NCI-H2196 (cell line): ENCODE results near the gene GNG12.

Source experiments
- DNase-seq: peaks from one replicate; lab custom pipeline; 2025; ENCODE audit not compliant: unreplicated experiment; lab: John Stamatoyannopoulos, UW

GNG12 gene

GRCh38 chr1:67713057-67713846 is 120.0 kb downstream of the GNG12 start:
- DNase-seq: peak; percentile 66

GRCh38 chr1:67711855-67712212 is 121.4 kb downstream of the GNG12 start:
- no peak for DNase-seq

- DNase-seq: no peak
Observed at GRCh38 chr1:67711158-67711854, 122.0 kb downstream of the GNG12 start.

- no peak for DNase-seq
Observed at GRCh38 chr1:67710417-67710816, 122.8 kb downstream of the GNG12 start.

- no peak for DNase-seq
Observed at GRCh38 chr1:67708606-67709005, 124.7 kb downstream of the GNG12 start.

GRCh38 chr1:67705735-67706453 is 127.4 kb downstream of the GNG12 start:
- DNase-seq: no peak

- no peak for DNase-seq
Observed at GRCh38 chr1:67704351-67704750, 128.9 kb downstream of the GNG12 start.

- DNase-seq: no peak
Observed at GRCh38 chr1:67701876-67702275, 131.4 kb downstream of the GNG12 start.

GRCh38 chr1:67700692-67701410 is 132.4 kb downstream of the GNG12 start:
- peak; percentile 42 for DNase-seq

- peak; percentile 10 for DNase-seq
Observed at GRCh38 chr1:67700220-67700619, 133.0 kb downstream of the GNG12 start.

GRCh38 chr1:67696708-67697107 is 136.6 kb downstream of the GNG12 start:
- DNase-seq: no peak

- no peak for DNase-seq
Observed at GRCh38 chr1:67695963-67696362, 137.3 kb downstream of the GNG12 start.

GRCh38 chr1:67691712-67692111 is 141.6 kb downstream of the GNG12 start:
- DNase-seq: no peak

- no peak for DNase-seq
Observed at GRCh38 chr1:67690411-67690810, 142.9 kb downstream of the GNG12 start.

GRCh38 chr1:67690018-67690363 is 143.3 kb downstream of the GNG12 start:
- DNase-seq: no peak

- DNase-seq: no peak
Observed at GRCh38 chr1:67689267-67690017, 143.8 kb downstream of the GNG12 start.

- DNase-seq: no peak
Observed at GRCh38 chr1:67688526-67689219, 144.6 kb downstream of the GNG12 start.

- DNase-seq: no peak
Observed at GRCh38 chr1:67687649-67688048, 145.6 kb downstream of the GNG12 start.

GRCh38 chr1:67687198-67687545 is 146.1 kb downstream of the GNG12 start:
- no peak for DNase-seq
